A673 (cell line): ENCODE results near the gene ARSA. TPM values are rescaled to one million over a fixed set of nuclear protein-coding genes. Genes with fewer than 3 reads are reported as not detected.

Source experiments
- BruUV-seq: library from RNA; stranded (reverse); fragments of 400-500 nt; replicated peaks from 2 replicates; lab custom pipeline; 2021; lab: Mats Ljungman, UMichigan
- CTCF ChIA-PET: fragments of 300-600 bp; sonication (Branson Sonifier 250); formaldehyde crosslinking; loops from one replicate; lab custom pipeline; 2022; ENCODE audit warnings: antibody characterized with exemption; lab: Charles Lee
- POLR2A ChIA-PET: fragments of 300-600 bp; sonication (Branson Sonifier 250); formaldehyde crosslinking; loops from one replicate; lab custom pipeline; 2022; ENCODE audit warnings: antibody characterized with exemption; ENCODE audit not compliant: low non-redundant PET; lab: Charles Lee
- DNase-seq: peaks from one replicate; pipeline ENCODE4 v3.0.0-alpha.2; 2015; ENCODE audit warnings: low spot score
- H3K27ac ChIP-seq: fragments of 200-600 bp; sonication (generic); 2 replicates; pipeline ENCODE4 v1.5.1; 2016; ENCODE audit warnings: mixed run types, low read depth, mild to moderate bottlenecking, mixed read lengths, antibody characterized with exemption, low read length; ENCODE audit not compliant: poor library complexity, severe bottlenecking
- H3K27me3 ChIP-seq: fragments of 200-600 bp; sonication (generic); replicated peaks from 2 replicates; pipeline ENCODE4 v1.6.1; 2017; ENCODE audit warnings: mixed run types, low read depth, mild to moderate bottlenecking, mixed read lengths, antibody characterized with exemption, low read length; ENCODE audit not compliant: insufficient read depth, poor library complexity
- H3K36me3 ChIP-seq: fragments of 200-600 bp; sonication (generic); 2 replicates; pipeline ENCODE4 v1.6.1; 2016; ENCODE audit warnings: mixed run types, mild to moderate bottlenecking, mixed read lengths, antibody characterized with exemption, low read length; ENCODE audit not compliant: insufficient read depth, poor library complexity, severe bottlenecking
- H3K4me1 ChIP-seq: fragments of 200-600 bp; sonication (generic); 2 replicates; pipeline ENCODE4 v1.6.1; 2017; ENCODE audit warnings: mixed run types, mild to moderate bottlenecking, mixed read lengths, antibody characterized with exemption, low read length; ENCODE audit not compliant: insufficient read depth, poor library complexity, severe bottlenecking
- H3K4me3 ChIP-seq: fragments of 200-600 bp; sonication (generic); 2 replicates; pipeline ENCODE4 v1.5.1; 2016; ENCODE audit warnings: low read depth, mixed run types, mild to moderate bottlenecking, mixed read lengths, low read length; ENCODE audit not compliant: poor library complexity, severe bottlenecking
- H3K9me3 ChIP-seq: fragments of 200-600 bp; sonication (generic); 2 replicates; pipeline ENCODE4 v1.6.1; 2016; ENCODE audit warnings: mixed run types, low read depth, mild to moderate bottlenecking, mixed read lengths, antibody characterized with exemption, low read length; ENCODE audit not compliant: poor library complexity, severe bottlenecking
- CTCF ChIP-seq: fragments of 300-800, 200-600 bp; sonication (generic); conservative IDR thresholded peaks from 2 replicates; pipeline ENCODE4 v1.5.1; 2017; ENCODE audit warnings: low read depth, mild to moderate bottlenecking, antibody characterized with exemption, low read length, moderate library complexity, mixed read lengths
- EZH2 ChIP-seq: fragments of 200-600 bp; sonication (generic); IDR thresholded peaks from 2 replicates; pipeline ENCODE4 v1.6.1; 2017; ENCODE audit warnings: borderline replicate concordance, low read depth, mild to moderate bottlenecking, mixed read lengths, antibody characterized with exemption, low read length; ENCODE audit not compliant: poor library complexity, severe bottlenecking
- intact Hi-C: fragments of 100-400 bp; cut with micrococcal nuclease; formaldehyde crosslinking; loops from one replicate; pipeline ENCODE4 v1.10.0; 2022; ENCODE audit not compliant: unreplicated experiment
- total RNA-seq: library from RNA; stranded (reverse); gene quantifications from 2 replicates; pipeline ENCODE4 v1.2.3, GENCODE V29; 2021

The ARSA gene
- total RNA-seq, 1 experiment from 2014 or later = 15.6 TPM

GRCh38 chr22:50605613-50606074 lies 22.3 kb downstream of the ARSA start:
- H3K9me3 ChIP-seq = no peaks in the 10 kb centered on the region
- DNase-seq = no peak
- intact Hi-C loops = loop anchor here (10.0 kb wide), 1 partner anchor 61 kb away; the partner anchor contains the start of gene KLHDC7B
- ChIA-PET CTCF (no interaction called here), POLR2A (no interaction called here)
- no peak overlapping the region for H3K4me3 ChIP-seq
- H3K27me3 ChIP-seq = no peaks in the 10 kb centered on the region
- BruUV-seq = no TSS peak
- H3K27ac ChIP-seq = no peak overlapping the region
- TF ChIP-seq CTCF (no peak), EZH2 (no peak)
- no peaks in the 10 kb centered on the region for H3K36me3 ChIP-seq
- H3K4me1 ChIP-seq = no peaks in the 10 kb centered on the region

GRCh38 chr22:50605002-50605612 lies 22.8 kb downstream of the ARSA start:
- ChIA-PET CTCF (no interaction called here), POLR2A (no interaction called here)
- H3K9me3 ChIP-seq = no peaks in the 10 kb centered on the region
- no peak for DNase-seq
- no peak overlapping the region for H3K4me3 ChIP-seq
- H3K4me1 ChIP-seq = no peaks in the 10 kb centered on the region
- BruUV-seq = no TSS peak
- intact Hi-C loops = loop anchor here (10.0 kb wide), 1 partner anchor 60 kb away; the partner anchor contains the start of gene KLHDC7B
- no peaks in the 10 kb centered on the region for H3K36me3 ChIP-seq
- H3K27ac ChIP-seq = no peak overlapping the region
- TF ChIP-seq CTCF (no peak), EZH2 (no peak)
- no peaks in the 10 kb centered on the region for H3K27me3 ChIP-seq

GRCh38 chr22:50604256-50605001 lies 23.5 kb downstream of the ARSA start:
- POLR2A ChIA-PET = no interaction called here
- no TSS peak for BruUV-seq
- CTCF ChIA-PET = no interaction called here
- Histone ChIP-seq H3K4me3 (no peak overlapping the region), H3K4me1 (no peaks in the 10 kb centered on the region), H3K27ac (no peak overlapping the region), H3K36me3 (no peaks in the 10 kb centered on the region), H3K9me3 (no peaks in the 10 kb centered on the region), H3K27me3 (no peaks in the 10 kb centered on the region)
- no peak for DNase-seq
- TF ChIP-seq CTCF = no peak
- TF ChIP-seq EZH2 = no peak
- intact Hi-C loops = loop anchor here (10.0 kb wide), 1 partner anchor 60 kb away; the partner anchor contains the start of gene KLHDC7B
